Mesothelial cell of epicardium (in vitro differentiated cells): Measurements from ENCODE around the gene MMP2. TPM values are rescaled to one million over a fixed set of nuclear protein-coding genes. Genes with fewer than 3 reads are reported as not detected.

Experiments
- DNase-seq, 2 experiments: peaks; one replicate each; pipeline ENCODE4 v3.0.0; 2021; ENCODE audit warnings: low spot score in 2 of 2; ENCODE audit not compliant: unreplicated experiment in 2 of 2
- H3K27ac Mint-ChIP-seq: 2 replicates; pipeline ENCODE4 v1.8.0; 2021; ENCODE audit warnings: mixed read lengths
- H3K27me3 Mint-ChIP-seq: 2 replicates; pipeline ENCODE4 v1.8.0; 2021; ENCODE audit warnings: low read depth, mixed read lengths
- H3K36me3 Mint-ChIP-seq: 2 replicates; pipeline ENCODE4 v1.8.0; 2021; ENCODE audit warnings: mixed read lengths
- H3K4me1 Mint-ChIP-seq: 2 replicates; pipeline ENCODE4 v1.8.0; 2021; ENCODE audit warnings: mixed read lengths
- H3K4me3 Mint-ChIP-seq: 2 replicates; pipeline ENCODE4 v1.8.0; 2021; ENCODE audit warnings: mild to moderate bottlenecking, moderate library complexity, mixed read lengths
- H3K9me3 Mint-ChIP-seq: 2 replicates; pipeline ENCODE4 v1.8.0; 2021; ENCODE audit warnings: mixed read lengths
- total RNA-seq: library from RNA; stranded (reverse); gene quantifications from 3 replicates; pipeline ENCODE4 v1.2.1, GENCODE V29; 2021
- TF ChIP-seq, protein P1 (sequence below): fragments of 200-600 bp; sonication (generic); IDR thresholded peaks from one replicate; pipeline ENCODE4 v1.5.0; 2021; ENCODE audit warnings: antibody characterized with exemption; ENCODE audit not compliant: unreplicated experiment

The MMP2 gene
- total RNA-seq, 1 donor from 2014 or later: 385 TPM

DNA sequence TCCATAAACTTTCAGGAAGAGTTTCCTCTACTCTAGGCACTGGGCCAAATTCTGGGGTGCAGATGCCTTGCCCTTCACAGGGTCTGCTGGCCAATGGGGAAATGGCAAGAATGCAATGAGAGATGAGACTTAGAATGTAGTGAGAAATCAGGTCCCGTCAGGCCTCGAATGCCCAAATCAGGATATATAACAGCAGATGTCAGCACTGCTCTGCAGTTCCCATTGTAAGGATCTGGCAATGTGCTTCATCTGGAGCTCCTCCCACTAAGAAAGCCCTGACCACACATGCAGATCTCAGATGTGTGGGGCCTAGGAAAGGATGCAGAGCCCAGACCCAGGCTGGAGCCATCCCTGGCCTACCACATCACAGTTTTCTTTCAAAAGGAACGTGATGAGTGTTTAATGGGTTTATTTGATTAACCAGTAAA lies 16.0 kb downstream of the MMP2 start:
- H3K27me3 Mint-ChIP-seq: no peaks in the 10 kb centered on the region
- H3K4me1 Mint-ChIP-seq: peaks cover 51% of the 10 kb centered on the region
- DNase-seq: peak in 1 of 2 experiments; percentile 39

DNA sequence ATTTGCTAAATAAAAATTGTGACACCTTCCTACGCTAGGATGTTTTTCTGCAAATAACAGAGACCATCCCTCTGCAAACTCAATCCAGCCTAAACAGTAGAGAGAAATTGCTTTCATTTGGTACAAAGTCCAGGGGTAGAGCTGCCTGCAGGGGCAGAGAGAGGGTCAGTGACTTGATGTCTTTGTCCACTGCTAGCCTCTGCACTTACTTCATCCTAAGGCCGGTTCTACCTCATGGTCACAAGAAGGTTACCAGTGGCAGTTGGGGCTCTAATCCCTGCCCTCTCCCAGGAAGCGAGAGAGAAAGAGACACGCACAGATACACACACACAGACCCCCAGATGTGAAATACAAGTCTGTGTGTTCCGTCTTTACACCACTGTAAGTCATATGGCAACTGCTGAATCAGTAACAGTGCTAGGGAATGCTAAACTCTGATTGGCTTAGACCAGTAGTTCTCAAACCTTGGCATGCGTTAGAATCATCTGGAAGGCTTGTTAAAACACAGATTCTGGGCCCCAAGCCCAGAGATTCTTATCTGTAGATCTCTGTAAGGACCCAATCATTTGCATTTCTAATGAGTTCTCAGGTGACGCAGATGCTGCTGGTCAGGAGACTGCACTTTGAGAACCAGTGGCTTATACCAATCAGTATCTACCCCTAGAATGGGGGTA lies 16.8 kb downstream of the MMP2 start:
- Mint-ChIP-seq H3K4me1 (peaks cover 58% of the 10 kb centered on the region), H3K36me3 (peaks cover 9% of the 10 kb centered on the region), H3K9me3 (no peaks in the 10 kb centered on the region), H3K4me3 (no peak overlapping the region), H3K27ac (peak overlapping the region; percentile 62), H3K27me3 (no peaks in the 10 kb centered on the region)
- DNase-seq: peak in 1 of 2 experiments; percentile 9
- TF ChIP-seq, protein P1, sequence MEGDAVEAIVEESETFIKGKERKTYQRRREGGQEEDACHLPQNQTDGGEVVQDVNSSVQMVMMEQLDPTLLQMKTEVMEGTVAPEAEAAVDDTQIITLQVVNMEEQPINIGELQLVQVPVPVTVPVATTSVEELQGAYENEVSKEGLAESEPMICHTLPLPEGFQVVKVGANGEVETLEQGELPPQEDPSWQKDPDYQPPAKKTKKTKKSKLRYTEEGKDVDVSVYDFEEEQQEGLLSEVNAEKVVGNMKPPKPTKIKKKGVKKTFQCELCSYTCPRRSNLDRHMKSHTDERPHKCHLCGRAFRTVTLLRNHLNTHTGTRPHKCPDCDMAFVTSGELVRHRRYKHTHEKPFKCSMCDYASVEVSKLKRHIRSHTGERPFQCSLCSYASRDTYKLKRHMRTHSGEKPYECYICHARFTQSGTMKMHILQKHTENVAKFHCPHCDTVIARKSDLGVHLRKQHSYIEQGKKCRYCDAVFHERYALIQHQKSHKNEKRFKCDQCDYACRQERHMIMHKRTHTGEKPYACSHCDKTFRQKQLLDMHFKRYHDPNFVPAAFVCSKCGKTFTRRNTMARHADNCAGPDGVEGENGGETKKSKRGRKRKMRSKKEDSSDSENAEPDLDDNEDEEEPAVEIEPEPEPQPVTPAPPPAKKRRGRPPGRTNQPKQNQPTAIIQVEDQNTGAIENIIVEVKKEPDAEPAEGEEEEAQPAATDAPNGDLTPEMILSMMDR: no peak

More for the DNA sequence above, 16.0 kb downstream of the MMP2 start:
- Mint-ChIP-seq H3K4me3 (no peak overlapping the region), H3K36me3 (peaks cover 11% of the 10 kb centered on the region), H3K9me3 (no peaks in the 10 kb centered on the region), H3K27ac (peak overlapping the region; percentile 58)
- TF ChIP-seq, protein P1: no peak

DNA sequence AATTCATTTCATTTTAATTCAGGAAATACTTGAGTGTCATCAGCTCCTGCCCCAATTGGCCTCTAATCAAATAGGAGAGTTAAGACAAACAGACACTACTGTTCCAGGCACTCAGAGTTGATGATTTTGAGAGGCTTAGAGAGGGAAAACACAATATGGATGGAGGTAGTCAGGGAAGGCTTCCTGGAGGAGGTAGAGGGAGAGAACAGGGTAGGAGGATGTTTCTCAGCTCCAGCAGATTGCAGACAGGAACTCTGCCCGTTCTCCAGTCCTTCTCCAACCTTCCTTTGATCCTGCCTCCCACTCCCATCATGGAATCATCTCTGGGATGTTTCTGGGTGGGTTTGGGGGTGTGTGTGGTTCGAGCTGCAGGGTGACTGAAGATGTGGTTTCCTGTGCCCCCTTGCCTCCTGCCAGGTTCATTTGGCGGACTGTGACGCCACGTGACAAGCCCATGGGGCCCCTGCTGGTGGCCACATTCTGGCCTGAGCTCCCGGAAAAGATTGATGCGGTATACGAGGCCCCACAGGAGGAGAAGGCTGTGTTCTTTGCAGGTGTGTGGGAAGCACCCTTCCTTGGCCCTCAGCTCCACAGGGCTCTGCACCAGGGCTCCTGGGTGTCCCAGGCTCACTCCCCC lies 17.6 kb downstream of the MMP2 start:
- DNase-seq: peak in 1 of 2 experiments; percentile 10
- no peaks in the 10 kb centered on the region for H3K27me3 Mint-ChIP-seq
- H3K9me3 Mint-ChIP-seq: no peaks in the 10 kb centered on the region
- peaks cover 64% of the 10 kb centered on the region for H3K4me1 Mint-ChIP-seq
- no peak overlapping the region for H3K4me3 Mint-ChIP-seq
- no peak overlapping the region for H3K27ac Mint-ChIP-seq
- TF ChIP-seq, protein P1: no peak
- peaks cover 9% of the 10 kb centered on the region for H3K36me3 Mint-ChIP-seq

DNA sequence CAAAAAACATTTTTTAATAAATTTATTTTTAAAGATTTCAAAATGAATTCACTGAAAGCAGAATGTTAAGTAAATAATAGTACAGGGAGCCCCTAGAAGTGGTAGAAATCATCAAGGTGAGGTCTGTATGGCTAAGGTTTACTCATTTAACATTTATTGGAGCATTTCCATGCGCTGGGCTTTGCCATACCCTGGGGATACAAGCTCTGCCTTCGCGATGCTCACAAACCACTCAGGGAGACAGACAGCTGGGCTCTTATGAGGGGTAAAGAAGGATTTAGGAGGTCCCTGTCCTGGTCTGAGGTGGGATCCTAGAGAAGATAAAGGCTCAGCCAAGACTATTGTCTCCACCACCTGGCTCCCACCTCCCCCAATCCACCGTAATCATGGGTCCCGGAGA lies 18.6 kb downstream of the MMP2 start:
- no peak overlapping the region for H3K4me3 Mint-ChIP-seq

DNA sequence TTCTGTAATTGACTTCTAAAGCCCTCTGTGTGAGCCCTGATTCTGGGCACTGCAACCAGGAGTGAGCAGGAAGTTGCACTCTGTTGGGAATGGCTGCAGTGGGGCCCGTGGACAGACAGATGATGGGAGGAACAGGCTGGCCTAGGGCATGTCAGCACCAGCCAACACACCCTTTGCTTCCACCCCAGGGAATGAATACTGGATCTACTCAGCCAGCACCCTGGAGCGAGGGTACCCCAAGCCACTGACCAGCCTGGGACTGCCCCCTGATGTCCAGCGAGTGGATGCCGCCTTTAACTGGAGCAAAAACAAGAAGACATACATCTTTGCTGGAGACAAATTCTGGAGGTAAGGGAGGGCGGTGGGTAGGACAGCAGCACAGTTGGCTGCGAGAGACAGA lies 19.1 kb downstream of the MMP2 start:
- no peaks in the 10 kb centered on the region for H3K27me3 Mint-ChIP-seq
- H3K9me3 Mint-ChIP-seq: no peaks in the 10 kb centered on the region
- peak overlapping the region; percentile 35 for H3K27ac Mint-ChIP-seq
- TF ChIP-seq, protein P1: no peak
- H3K4me1 Mint-ChIP-seq: peaks cover 78% of the 10 kb centered on the region
- no peak overlapping the region for H3K4me3 Mint-ChIP-seq
- H3K36me3 Mint-ChIP-seq: peaks cover 8% of the 10 kb centered on the region
- peak in 1 of 2 experiments; percentile 32 for DNase-seq

More for the DNA sequence above, 18.6 kb downstream of the MMP2 start:
- no peaks in the 10 kb centered on the region for H3K27me3 Mint-ChIP-seq
- H3K27ac Mint-ChIP-seq: peak overlapping the region; percentile 39
- peaks cover 73% of the 10 kb centered on the region for H3K4me1 Mint-ChIP-seq
- H3K36me3 Mint-ChIP-seq: peaks cover 9% of the 10 kb centered on the region
- H3K9me3 Mint-ChIP-seq: no peaks in the 10 kb centered on the region
- DNase-seq: peak in 1 of 2 experiments; percentile 14
- TF ChIP-seq, protein P1: no peak
